HFFc6 (cell line): Measurements from ENCODE around the gene NT5E. TPM values are rescaled to one million over a fixed set of nuclear protein-coding genes. Genes with fewer than 3 reads are reported as not detected.

Source experiments
- DNase-seq: peaks from one replicate; pipeline ENCODE4 v3.0.0-alpha.2; 2018
- H3K27ac Mint-ChIP-seq: 2 replicates; pipeline ENCODE4 v1.8.0; 2020; ENCODE audit warnings: mild to moderate bottlenecking, mixed read lengths
- H3K27me3 Mint-ChIP-seq: 2 replicates; pipeline ENCODE4 v1.8.0; 2021; ENCODE audit warnings: mild to moderate bottlenecking, moderate library complexity, mixed read lengths; ENCODE audit not compliant: insufficient read depth
- H3K36me3 Mint-ChIP-seq: 2 replicates; pipeline ENCODE4 v1.8.0; 2021; ENCODE audit warnings: low read depth, mixed read lengths
- H3K4me1 Mint-ChIP-seq: 2 replicates; pipeline ENCODE4 v1.8.0; 2020; ENCODE audit warnings: low read depth, mixed read lengths
- H3K4me3 Mint-ChIP-seq: 2 replicates; pipeline ENCODE4 v1.8.0; 2020; ENCODE audit warnings: mild to moderate bottlenecking, moderate library complexity, mixed read lengths
- H3K9me3 Mint-ChIP-seq: 2 replicates; pipeline ENCODE4 v1.8.0; 2020; ENCODE audit warnings: mild to moderate bottlenecking, mixed read lengths
- CTCF ChIP-seq: fragments of 200-600 bp; sonication (generic); IDR thresholded peaks from 2 replicates; pipeline ENCODE4 v1.5.0; 2021; ENCODE audit warnings: antibody characterized with exemption, mild to moderate bottlenecking
- total RNA-seq, 6 experiments: library from RNA; stranded (reverse); fragmentation: NEBNext Ultra II Directional; extraction: Animal tissue kit (Norgen Biotek cat#: 25700); gene quantifications; 2 replicates in 1 of 6; 3 replicates in 5 of 6; pipeline ENCODE4 v1.2.3, GENCODE V29; 2021

The NT5E gene
- total RNA-seq, 6 experiments from 2014 or later, result 263 to 375 (median 316) TPM

- peaks cover 19% of the 10 kb centered on the region for H3K9me3 Mint-ChIP-seq
- peaks cover 48% of the 10 kb centered on the region for H3K4me1 Mint-ChIP-seq
- no peak for DNase-seq
- H3K36me3 Mint-ChIP-seq, result peaks cover 37% of the 10 kb centered on the region
- H3K27ac Mint-ChIP-seq, result no peak overlapping the region
- no peaks in the 10 kb centered on the region for H3K27me3 Mint-ChIP-seq
- TF ChIP-seq CTCF, result no peak
- H3K4me3 Mint-ChIP-seq, result no peak overlapping the region
Observed at GRCh38 chr6:85422996-85423395, 26.9 kb upstream of the NT5E start.

- TF ChIP-seq CTCF, result no peak
- Mint-ChIP-seq H3K36me3 (peaks cover 29% of the 10 kb centered on the region), H3K27ac (no peak overlapping the region), H3K27me3 (no peaks in the 10 kb centered on the region), H3K4me1 (peaks cover 34% of the 10 kb centered on the region), H3K4me3 (no peak overlapping the region), H3K9me3 (peaks cover 19% of the 10 kb centered on the region)
- no peak for DNase-seq
Observed at GRCh38 chr6:85424981-85425380, 24.9 kb upstream of the NT5E start.

- peaks cover 29% of the 10 kb centered on the region for H3K36me3 Mint-ChIP-seq
- H3K9me3 Mint-ChIP-seq, result peaks cover 19% of the 10 kb centered on the region
- no peak overlapping the region for H3K4me3 Mint-ChIP-seq
- H3K4me1 Mint-ChIP-seq, result peaks cover 25% of the 10 kb centered on the region
- no peak for DNase-seq
- no peak for TF ChIP-seq CTCF
- H3K27me3 Mint-ChIP-seq, result no peaks in the 10 kb centered on the region
- H3K27ac Mint-ChIP-seq, result no peak overlapping the region
Observed at GRCh38 chr6:85425997-85426396, 23.9 kb upstream of the NT5E start.

- peaks cover 35% of the 10 kb centered on the region for H3K36me3 Mint-ChIP-seq
- H3K4me3 Mint-ChIP-seq, result no peak overlapping the region
- H3K27me3 Mint-ChIP-seq, result no peaks in the 10 kb centered on the region
- H3K9me3 Mint-ChIP-seq, result peaks cover 19% of the 10 kb centered on the region
- peaks cover 7% of the 10 kb centered on the region; the same call in 1 of the 2 replicates for H3K4me1 Mint-ChIP-seq
- H3K27ac Mint-ChIP-seq, result no peak overlapping the region
- no peak for DNase-seq
- no peak for TF ChIP-seq CTCF
Observed at GRCh38 chr6:85428486-85428885, 21.4 kb upstream of the NT5E start.

- Mint-ChIP-seq H3K27ac (no peak overlapping the region), H3K9me3 (peaks cover 19% of the 10 kb centered on the region), H3K27me3 (no peaks in the 10 kb centered on the region), H3K36me3 (peaks cover 42% of the 10 kb centered on the region), H3K4me3 (no peak overlapping the region), H3K4me1 (peaks cover 7% of the 10 kb centered on the region; the same call in 1 of the 2 replicates)
- DNase-seq, result no peak
- TF ChIP-seq CTCF, result no peak
Observed at GRCh38 chr6:85429346-85429745, 20.5 kb upstream of the NT5E start.

- Mint-ChIP-seq H3K36me3 (peaks cover 26% of the 10 kb centered on the region), H3K4me3 (no peak overlapping the region), H3K4me1 (peaks cover 18% of the 10 kb centered on the region), H3K27ac (no peak overlapping the region), H3K9me3 (peaks cover 8% of the 10 kb centered on the region), H3K27me3 (no peaks in the 10 kb centered on the region)
- no peak for TF ChIP-seq CTCF
- DNase-seq, result no peak
Observed at GRCh38 chr6:85431271-85431670, 18.6 kb upstream of the NT5E start.
